HepG2 (cell line): Measurements from ENCODE around the gene CYP2J2. TPM values are rescaled to one million over a fixed set of nuclear protein-coding genes. Genes with fewer than 3 reads are reported as not detected.
A peak's percentile ranks its signal among the peaks of the same experiment; 100 is the strongest.

Experiments
- ARID3A ChIP-seq: IDR thresholded peaks from 2 replicates; pipeline ENCODE4 v1.6.1; 2012; ENCODE audit warnings: low read depth, low read length, improper control_type of control experiment
- FOXP4 ChIP-seq: sonication (generic); formaldehyde crosslinking; IDR thresholded peaks from 2 replicates; pipeline ENCODE4 v1.4.0; 2020; ENCODE audit warnings: missing genetic modification reagents
- KLF9 ChIP-seq: IDR thresholded peaks from 2 replicates; pipeline ENCODE4 v1.6.1; 2016; ENCODE audit warnings: low read depth
- PAXIP1 ChIP-seq: sonication (generic); formaldehyde crosslinking; conservative IDR thresholded peaks from 2 replicates; pipeline ENCODE4 v1.4.0; 2020; ENCODE audit warnings: mild to moderate bottlenecking, missing genetic modification reagents, moderate library complexity
- PRDM15 ChIP-seq: sonication (generic); formaldehyde crosslinking; IDR thresholded peaks from 2 replicates; pipeline ENCODE4 v1.4.0; 2020; ENCODE audit warnings: missing genetic modification reagents
- RAD51 ChIP-seq: fragments of 450-650 bp; IDR thresholded peaks from 2 replicates; pipeline ENCODE4 v1.6.1; 2016; ENCODE audit warnings: borderline replicate concordance
- ZNF639 ChIP-seq: conservative IDR thresholded peaks from 2 replicates; pipeline ENCODE4 v1.6.1; 2018; ENCODE audit warnings: missing genetic modification reagents
- polyA plus RNA-seq, 8 experiments: library from polyadenylated mRNA; depleted of rRNA in 3 of 8; stranded (reverse) in 7 of 8; unstranded in 1 of 8; fragments of >200 nt; fragmentation: Illumina TruSeq in 4 of 8; extraction: Trizol in 4 of 8; gene quantifications; 2 replicates each; pipeline versions ENCODE4 v1.2.1 to v1.2.3, GENCODE V29; 2011 to 2016; ENCODE audit warnings: low read depth in 4 of 8, missing spikeins in 1 of 8, mixed read lengths in 1 of 8; ENCODE audit not compliant: insufficient read depth in 1 of 8
- total RNA-seq, 5 experiments: library from RNA; depleted of rRNA; stranded (reverse); fragments of >200 nt; fragmentation: Illumina TruSeq; extraction: Trizol; gene quantifications; 2 replicates each; pipeline ENCODE4 v1.2.3, GENCODE V29; 2016; ENCODE audit warnings: low read depth in 1 of 5
- TF ChIP-seq, protein P1 (sequence below): sonication (generic); formaldehyde crosslinking; IDR thresholded peaks from 2 replicates; pipeline ENCODE4 v1.4.0; 2020; ENCODE audit warnings: mild to moderate bottlenecking, missing genetic modification reagents, borderline replicate concordance
- TF ChIP-seq, protein P2 (sequence below): sonication (generic); formaldehyde crosslinking; IDR thresholded peaks from 2 replicates; pipeline ENCODE4 v1.4.0; 2020; ENCODE audit warnings: missing genetic modification reagents, borderline replicate concordance
- TF ChIP-seq, protein P3 (sequence below): sonication (generic); formaldehyde crosslinking; conservative IDR thresholded peaks from 2 replicates; pipeline ENCODE4 v1.4.0; 2020; ENCODE audit warnings: missing genetic modification reagents

CYP2J2 gene
- total and polyA plus RNA-seq, 2 of the 13 experiments (the other 11 are each of a cell fraction or from before 2014, with no cell fraction given): 2.1 to 5.9 TPM

DNA sequence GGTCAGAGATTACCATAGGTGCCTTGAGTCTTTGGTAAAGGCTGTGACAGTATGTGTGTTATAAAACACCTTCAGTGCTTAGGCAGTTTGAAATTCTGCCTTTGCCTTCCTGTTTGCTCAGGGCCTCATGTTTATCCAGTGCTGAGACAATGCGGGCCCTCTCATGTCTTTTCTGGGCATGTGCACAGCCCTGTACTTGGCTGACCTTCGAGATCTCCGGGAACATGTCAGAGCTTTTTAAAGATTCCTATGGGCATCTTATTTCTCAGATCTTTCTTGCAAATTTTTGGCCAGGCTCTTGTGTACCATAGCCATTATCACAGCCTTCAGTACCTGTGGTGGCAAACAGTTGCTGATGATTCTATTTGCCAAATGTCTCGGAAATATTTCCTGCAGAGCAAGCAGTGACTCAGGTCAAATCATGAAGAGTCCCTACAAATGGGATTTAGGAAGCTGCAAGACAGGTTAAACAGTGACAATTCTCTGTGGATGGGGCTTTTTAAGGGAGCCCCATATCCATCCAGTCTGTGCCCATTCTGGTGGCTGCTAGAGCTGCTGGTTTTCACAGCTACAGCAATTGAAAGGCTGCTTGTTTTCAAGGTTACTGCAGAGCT, 69.7 kb downstream of the CYP2J2 start (continued):
- TF ChIP-seq, protein P1, sequence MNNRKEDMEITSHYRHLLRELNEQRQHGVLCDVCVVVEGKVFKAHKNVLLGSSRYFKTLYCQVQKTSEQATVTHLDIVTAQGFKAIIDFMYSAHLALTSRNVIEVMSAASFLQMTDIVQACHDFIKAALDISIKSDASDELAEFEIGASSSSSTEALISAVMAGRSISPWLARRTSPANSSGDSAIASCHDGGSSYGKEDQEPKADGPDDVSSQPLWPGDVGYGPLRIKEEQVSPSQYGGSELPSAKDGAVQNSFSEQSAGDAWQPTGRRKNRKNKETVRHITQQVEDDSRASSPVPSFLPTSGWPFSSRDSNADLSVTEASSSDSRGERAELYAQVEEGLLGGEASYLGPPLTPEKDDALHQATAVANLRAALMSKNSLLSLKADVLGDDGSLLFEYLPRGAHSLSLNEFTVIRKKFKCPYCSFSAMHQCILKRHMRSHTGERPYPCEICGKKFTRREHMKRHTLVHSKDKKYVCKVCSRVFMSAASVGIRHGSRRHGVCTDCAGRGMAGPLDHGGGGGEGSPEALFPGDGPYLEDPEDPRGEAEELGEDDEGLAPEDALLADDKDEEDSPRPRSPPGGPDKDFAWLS (CRISPR knock-in tag): no peak
- TF ChIP-seq ZNF639 (CRISPR knock-in tag) (no peak), RAD51 (no peak), ARID3A (no peak), KLF9 (no peak; the same call in 1 of the 2 replicates), PAXIP1 (CRISPR knock-in tag) (peak; percentile 85), PRDM15 (CRISPR knock-in tag) (no peak), FOXP4 (CRISPR knock-in tag) (peak; percentile 88)
- TF ChIP-seq, protein P2, sequence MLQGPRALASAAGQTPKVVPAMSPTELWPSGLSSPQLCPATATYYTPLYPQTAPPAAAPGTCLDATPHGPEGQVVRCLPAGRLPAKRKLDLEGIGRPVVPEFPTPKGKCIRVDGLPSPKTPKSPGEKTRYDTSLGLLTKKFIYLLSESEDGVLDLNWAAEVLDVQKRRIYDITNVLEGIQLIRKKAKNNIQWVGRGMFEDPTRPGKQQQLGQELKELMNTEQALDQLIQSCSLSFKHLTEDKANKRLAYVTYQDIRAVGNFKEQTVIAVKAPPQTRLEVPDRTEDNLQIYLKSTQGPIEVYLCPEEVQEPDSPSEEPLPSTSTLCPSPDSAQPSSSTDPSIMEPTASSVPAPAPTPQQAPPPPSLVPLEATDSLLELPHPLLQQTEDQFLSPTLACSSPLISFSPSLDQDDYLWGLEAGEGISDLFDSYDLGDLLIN (CRISPR knock-in tag): no peak
- TF ChIP-seq, protein P3, sequence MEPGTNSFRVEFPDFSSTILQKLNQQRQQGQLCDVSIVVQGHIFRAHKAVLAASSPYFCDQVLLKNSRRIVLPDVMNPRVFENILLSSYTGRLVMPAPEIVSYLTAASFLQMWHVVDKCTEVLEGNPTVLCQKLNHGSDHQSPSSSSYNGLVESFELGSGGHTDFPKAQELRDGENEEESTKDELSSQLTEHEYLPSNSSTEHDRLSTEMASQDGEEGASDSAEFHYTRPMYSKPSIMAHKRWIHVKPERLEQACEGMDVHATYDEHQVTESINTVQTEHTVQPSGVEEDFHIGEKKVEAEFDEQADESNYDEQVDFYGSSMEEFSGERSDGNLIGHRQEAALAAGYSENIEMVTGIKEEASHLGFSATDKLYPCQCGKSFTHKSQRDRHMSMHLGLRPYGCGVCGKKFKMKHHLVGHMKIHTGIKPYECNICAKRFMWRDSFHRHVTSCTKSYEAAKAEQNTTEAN (CRISPR knock-in tag): peak; percentile 73; the same call in 1 of the 2 replicates
